Islet of Langerhans (tissue), 1 donor: ENCODE results near the gene TANGO2.

Experiments
- FAIRE-seq: peaks from one replicate; lab custom pipeline; 2011; peaks lifted over from hg19 to GRCh38; lab: Jason Lieb, UNC

Gene TANGO2

DNA sequence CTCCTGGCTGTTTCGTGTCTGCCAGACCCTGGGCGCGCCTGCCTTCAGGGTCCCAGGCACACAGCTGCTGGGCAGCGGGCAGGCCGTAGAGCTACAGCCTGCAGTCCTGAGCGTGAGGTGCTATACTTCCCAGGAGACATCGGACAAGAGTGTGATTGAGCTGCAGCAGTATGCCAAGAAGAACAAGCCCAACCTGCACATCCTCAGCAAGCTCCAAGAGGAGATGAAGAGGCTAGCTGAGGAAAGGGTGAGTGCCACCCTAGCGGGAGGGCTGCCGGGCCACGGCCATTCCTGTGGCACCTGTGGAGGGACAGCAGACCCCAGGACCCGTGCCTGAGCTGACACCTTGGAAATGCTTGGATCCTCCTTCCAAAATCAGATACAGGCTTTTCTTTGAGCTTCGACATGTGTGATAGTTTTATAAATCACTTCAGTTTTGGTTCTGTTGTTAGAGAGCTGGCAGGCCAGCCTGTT is 87.9 kb downstream of the TANGO2 start:
- FAIRE-seq: no peak

DNA sequence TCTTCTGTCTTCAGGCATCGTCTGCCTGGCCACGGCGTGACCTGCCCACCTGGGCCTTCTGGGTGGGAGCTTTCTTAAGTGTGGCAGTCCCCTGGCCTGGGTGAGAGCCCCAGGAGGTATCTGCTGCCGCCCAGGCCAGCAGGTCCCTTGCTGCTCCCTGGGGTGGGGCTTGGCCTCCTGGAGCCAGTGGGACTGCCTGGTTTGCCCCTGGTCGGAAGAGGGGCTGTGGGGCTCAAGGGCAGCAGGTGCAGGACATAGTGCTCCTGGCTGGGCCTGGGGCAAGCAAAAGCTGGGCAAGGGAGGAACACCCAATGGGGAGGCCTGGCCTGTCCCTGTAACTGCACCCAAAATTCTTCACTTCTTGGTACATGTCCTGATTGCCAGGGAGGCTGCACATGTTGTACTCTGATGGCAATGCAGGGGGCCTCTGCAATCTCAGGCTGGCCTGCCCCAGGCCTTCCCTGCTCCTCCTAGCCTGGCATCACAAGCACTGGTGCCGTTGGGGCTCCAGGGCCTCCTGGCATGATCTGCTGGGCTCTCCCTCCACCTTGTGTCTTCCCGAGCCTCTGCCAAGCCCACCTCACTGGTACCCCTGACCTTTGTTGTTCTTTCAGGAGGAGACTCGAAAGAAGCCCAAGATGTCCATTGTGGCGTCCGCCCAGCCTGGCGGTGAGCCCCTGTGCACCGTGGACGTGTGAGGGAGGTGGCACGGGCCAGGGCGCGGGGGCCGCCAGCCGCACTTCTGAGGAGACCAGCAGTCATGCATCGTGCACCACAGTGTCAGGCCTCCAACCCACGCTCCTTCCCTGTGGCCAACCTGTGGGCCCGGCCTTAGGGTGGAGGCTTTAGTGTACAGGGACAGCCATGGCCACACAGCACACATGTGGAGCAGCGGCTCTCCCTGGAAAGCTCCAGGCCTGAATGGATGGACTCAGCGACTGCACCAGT is 88.8 kb downstream of the TANGO2 start:
- FAIRE-seq: no peak

DNA sequence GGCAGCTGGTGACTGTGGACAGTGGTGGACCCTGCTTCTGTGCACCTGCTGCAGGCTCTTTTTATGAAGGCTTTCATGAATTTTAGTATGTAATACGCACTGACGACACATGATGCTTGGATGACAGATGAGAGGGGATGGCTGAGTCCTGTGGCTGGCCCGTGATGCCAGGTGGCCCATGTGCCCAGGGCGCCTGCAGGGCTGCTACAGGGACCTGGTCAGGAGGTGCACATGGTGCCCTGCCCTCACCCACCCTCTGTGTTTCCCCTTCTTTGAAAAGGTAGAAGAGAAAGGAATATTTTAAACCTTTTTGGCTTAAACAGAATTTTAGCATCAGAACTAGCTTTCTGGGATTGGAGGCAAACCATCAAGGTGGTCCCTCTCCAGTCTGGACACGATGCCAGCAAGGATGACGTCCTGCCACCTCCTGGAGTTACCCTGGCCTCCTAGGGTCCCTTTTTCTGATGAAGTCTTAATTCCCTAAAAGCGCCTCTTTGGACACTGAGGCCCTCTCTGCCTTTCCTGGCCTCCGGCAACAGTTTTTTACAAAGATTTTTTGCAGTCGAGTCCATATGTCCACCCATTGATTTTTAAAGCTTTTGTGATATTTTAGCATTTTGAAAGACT is 89.6 kb downstream of the TANGO2 start:
- FAIRE-seq: no peak

DNA sequence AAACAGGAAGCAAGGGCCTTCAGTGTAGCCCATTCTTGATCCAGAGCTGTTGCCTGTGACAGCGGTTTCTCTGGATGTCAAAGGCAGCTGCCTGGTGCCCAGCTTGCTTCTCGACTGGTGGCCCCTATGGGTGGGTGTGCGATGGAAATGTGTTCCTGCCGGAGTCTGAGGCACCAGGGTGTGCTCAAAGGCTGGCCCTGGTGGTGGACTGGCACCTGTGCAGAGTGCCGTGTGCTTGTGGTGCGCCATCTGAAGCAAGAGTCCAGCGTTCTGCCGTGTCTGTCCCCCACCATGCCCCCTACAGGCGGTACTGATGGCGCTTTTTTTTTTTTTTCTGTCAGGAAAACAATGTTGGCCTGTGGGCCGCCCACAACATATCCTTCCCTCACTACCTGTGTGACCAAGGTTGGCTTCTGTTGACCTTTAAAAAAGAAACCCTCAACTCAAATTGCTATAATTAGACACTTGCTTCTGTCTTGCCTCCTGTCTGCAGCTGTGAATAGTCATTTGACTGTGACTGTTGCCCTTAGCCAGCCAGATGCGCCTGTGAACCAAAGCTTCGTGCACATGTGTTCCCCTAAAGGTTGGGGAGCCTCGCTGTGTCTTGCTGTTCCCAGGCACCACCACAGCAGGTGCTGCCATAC is 90.3 kb downstream of the TANGO2 start:
- FAIRE-seq: no peak

DNA sequence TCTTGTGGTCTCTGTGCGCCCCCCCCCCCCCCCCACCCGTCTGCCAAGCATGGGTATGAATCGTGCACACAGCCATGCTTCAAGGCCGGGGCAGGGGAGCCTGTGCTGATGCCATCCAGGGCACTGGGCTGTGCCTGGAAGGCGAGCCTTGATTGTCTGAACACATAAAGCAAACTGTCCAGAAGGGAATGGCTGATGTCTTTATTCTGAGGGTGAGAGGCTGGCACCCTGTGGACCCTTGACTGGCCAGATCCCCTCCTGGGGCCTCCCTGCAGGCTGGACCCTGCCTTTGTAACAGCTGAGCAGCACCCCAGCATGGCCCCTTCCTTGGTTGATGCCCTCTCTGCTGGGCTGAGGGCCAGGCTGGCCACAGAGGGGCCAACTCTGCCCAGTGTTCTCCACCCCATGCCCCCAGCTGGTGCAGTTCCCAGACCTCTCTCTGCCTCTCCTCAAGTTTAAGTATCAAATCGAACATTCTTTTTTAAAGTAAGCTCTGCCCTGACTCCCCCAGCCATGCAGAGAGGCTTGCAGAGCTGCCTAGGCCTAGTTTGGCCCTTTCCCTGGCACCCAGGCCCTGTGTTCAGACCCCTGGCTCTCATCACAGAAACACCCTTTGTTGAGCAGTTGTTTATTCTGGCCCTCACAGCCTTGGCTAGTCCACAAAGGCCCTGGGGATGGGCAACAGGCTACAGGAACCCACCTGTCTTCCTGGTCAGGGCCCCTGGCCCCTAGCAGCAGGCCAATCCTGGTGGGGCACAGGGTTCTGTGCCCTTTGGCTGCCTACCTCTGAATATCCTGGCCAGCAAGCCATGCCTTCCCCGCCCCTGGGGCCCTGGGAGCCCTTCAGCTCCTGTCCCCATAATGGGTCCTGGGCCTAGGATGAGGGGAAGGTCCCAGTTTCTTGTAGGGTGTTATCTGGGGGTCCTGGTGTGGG is 91.0 kb downstream of the TANGO2 start:
- no peak for FAIRE-seq

DNA sequence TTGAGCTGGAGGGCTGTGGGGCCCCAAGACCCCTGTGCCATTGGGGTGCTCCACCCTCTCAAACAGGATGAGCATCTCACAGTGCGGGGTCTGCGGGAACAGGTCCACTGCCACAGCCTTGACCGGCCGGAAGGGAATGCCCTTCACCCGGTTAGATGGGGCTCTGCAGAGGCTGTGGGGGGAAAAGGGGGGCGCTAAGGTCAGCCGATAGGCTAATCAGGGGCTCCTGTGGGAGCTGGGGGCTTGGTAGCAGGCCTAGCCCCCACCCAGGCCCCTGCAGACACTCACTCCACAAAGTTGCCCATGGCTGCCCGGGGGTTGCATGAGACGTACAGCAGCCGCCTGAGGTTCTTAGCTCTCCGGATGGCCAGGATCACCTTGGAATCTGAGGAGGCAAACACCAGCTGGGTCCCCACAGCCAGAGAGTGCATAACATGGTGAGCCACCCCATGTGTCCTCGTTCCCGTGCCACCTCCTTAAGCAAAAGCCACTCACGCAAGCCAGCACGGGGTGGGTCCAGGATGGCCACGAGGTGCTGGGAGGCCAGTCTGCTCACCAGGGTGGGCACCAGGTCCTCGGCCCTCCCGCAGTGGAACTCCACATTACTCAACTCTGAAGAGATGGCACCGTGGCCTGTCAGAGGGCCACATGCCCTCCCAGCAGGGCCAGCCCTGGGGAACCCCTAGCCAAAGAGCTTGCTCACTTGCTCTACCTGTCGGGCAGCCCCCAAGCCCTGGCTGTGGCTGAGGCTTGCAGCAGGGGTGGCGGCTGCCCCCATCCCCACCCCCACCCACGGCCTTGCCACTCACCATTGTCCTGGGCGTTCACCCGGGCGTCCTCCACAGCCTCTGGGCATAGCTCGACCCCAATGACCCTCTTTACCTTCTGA is 92.0 kb downstream of the TANGO2 start:
- FAIRE-seq: no peak

DNA sequence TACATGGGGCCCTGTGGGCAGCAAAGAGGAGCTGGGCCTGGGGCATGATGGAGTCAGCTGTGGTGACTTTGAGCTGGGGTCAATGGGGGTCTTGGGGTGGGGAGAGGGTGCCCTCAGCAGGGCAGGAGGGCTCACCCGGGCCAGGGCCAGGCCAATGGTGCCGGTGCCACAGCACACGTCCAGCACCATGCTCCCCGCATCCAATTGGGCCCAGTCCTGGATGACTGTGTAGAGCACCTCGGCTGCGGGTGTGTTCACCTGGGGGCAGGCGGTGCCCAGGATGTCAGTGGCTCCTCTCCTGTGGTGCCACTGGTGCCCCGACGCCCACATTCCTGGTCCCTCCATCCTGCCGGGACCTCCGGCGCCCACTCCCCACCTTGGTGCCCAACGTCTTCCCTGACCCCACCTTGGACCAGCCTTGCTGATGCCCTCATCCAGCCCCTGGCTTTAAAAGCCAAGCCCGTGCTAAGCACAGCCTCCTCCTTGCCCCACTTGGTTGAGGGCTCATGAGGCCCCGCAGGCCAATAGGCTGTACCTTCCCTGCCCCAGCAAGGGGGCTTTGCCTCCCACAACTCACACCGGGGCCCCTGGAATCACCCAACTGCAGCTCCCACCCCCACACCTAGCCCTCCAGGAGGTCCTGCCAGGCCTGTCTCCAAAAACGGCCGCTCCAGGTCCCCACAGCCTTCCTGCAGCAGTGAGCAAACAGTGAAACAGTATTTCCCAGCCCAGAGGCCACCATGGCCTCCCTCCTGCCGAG is 92.8 kb downstream of the TANGO2 start:
- FAIRE-seq: no peak

DNA sequence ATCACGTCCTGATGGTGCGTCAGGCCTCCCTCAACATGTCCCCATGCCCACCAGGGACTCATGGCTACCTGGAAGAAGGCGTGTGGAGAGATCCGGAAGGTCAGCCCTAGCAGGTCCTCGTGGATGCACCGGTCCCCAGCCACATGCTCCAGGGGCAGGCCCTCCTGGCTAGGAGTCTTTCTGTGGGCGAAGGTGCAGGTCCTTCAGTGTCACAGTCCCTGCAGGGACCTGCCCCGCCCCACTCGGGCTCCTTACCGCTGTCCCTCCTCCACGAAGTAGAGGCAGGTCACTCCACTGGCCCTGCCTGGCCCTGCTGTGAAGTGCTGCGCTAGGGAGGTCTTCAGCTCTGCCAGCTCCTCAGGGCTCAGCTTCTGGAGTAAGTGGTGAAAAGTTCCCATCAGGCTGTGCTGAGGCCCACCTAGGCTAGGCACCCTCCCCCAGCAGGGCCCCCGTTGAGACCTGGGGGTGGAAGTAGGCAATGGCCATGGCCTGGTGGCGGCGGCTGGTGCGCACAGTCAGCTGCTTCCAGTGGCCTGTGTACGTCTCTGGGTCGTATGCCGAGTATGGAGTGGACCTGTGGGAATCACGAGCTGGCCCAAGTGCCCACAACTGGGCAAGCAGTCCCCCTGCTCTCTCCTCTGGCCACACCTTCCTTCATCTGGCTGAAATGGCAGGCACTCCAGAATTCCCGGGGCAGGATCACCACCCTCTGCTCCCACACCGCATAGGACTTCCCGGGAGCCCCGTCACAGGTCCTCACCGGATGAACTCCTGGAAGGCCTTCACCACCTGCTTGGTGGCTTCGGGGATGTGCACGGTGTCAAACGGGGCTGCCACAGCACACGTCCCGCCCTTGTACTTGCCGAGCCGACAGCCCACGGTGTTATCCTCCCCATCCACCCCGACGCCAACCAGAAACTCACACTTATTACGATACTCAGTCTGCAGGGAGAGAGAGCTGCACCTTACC is 93.9 kb downstream of the TANGO2 start:
- no peak for FAIRE-seq

DNA sequence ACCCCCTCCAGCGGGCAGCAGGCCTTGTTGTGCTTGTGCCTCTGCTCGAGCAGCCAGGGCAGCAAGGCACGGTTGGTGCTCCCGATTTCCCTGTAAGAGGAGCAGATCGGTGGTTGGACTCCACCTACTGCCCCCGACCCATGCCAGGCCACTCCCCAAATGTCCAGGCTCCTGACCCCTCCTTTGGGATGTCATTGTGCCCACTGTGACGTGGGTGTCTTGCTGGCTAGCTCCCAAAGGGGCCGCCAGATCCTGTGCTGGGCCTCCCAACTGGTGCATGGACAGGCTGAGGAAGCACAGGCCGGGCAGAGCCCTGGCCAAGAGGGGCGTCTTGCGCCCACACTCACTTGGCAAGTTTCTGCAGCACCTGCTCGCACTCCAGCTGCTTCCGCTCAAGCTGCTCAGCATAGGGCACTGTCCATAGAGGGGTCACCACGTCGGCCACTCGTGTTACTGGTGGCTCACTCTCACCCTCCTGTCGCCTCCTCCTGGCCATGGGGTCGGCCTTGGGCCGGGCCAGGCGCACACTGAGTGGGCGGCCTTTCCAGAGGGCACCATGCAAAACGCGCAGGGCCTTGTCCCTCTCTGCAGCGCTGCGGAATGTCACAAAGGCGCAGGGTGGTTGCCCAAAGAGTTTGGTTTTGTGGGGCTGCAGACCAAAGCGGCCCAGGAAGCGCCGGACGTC is 94.9 kb downstream of the TANGO2 start, which contains the start of gene RANBP1:
RANBP1 (plus strand) TSS at position 414 of the 685 bp plus-strand sequence; CDS start at position 495, 81 bp downstream.
- FAIRE-seq: no peak

DNA sequence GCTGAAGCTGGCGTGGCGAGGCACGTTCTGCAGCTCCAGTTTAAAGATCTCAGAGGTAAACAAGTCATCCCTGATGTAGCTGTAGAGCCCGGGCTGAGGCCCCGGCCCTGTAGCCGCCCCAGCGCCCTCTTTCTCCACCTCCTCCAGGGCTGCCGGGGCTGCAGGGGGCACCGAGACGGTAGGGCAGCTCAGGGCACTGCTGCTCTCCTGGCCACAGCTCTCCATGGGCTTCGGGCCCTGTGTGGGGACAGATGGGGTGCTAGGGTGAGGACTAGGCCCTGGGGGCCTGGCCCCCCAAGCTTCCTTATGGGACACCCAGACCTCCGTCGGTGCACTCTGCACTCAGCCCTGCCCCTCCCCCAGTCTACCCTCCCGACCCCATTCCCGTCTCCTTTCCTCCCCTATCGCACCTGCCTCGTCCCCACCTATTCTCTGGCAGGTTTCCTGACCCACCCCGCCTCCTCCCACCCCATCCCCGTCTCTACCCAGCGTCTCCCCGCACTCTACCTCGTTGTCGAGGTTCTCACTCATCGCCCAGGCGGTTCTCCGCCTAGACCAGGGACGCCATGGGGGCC is 95.6 kb downstream of the TANGO2 start:
- FAIRE-seq: no peak
